Kidney (tissue), 14 donors: Measurements from ENCODE around the gene BACE1. TPM values are rescaled to one million over a fixed set of nuclear protein-coding genes. Genes with fewer than 3 reads are reported as not detected.

Experiments
- DNase-seq, 5 donors: peaks; one replicate each; pipeline ENCODE4 v3.0.0-alpha.2; 2013 to 2020
- FAIRE-seq: peaks from 2 replicates; lab custom pipeline; 2012; peaks lifted over from hg19 to GRCh38; lab: Jason Lieb, UNC
- H3K27ac ChIP-seq, 2 donors: one replicate each; pipeline ENCODE4 v1.7.0; 2013; ENCODE audit warnings: low read depth in 2 of 2, low read length in 2 of 2, inconsistent platforms in 1 of 2
- H3K27me3 ChIP-seq: one replicate; pipeline ENCODE4 v1.7.1; 2013; ENCODE audit warnings: low read length, inconsistent platforms; ENCODE audit not compliant: control insufficient read depth, insufficient read depth
- H3K36me3 ChIP-seq, 3 donors: one replicate each; pipeline versions ENCODE4 v1.7.0 to v1.7.1; 2013; ENCODE audit warnings: low read length in 3 of 3, control low read depth in 1 of 3, inconsistent platforms in 1 of 3; ENCODE audit not compliant: insufficient read depth in 3 of 3, control insufficient read depth in 2 of 3
- H3K4me1 ChIP-seq, 3 donors: one replicate each; pipeline versions ENCODE4 v1.7.0 to v1.7.1; 2013; ENCODE audit warnings: low read length in 3 of 3, inconsistent platforms in 1 of 3, low read depth in 1 of 3; ENCODE audit not compliant: control insufficient read depth in 2 of 3, insufficient read depth in 2 of 3
- H3K4me3 ChIP-seq, 3 donors: one replicate each; pipeline versions ENCODE4 v1.7.0 to v1.8.1; 2013; ENCODE audit warnings: low read length in 3 of 3, control low read depth in 1 of 3, inconsistent platforms in 1 of 3
- H3K9ac ChIP-seq, 3 donors: one replicate each; pipeline versions ENCODE4 v1.7.0 to v1.7.1; 2013; ENCODE audit warnings: low read length in 3 of 3, control low read depth in 1 of 3, inconsistent platforms in 1 of 3
- H3K9me3 ChIP-seq, 3 donors: one replicate each; pipeline versions ENCODE4 v1.7.0 to v1.7.1; 2013; ENCODE audit warnings: low read length in 3 of 3, control low read depth in 1 of 3, inconsistent platforms in 1 of 3; ENCODE audit not compliant: control insufficient read depth in 2 of 3, insufficient read depth in 1 of 3
- intact Hi-C: fragments of 100-400 bp; cut with DNase I; formaldehyde crosslinking; loops from one replicate; pipeline ENCODE4 v1.11.1; 2022
- polyA plus RNA-seq: library from polyadenylated mRNA; stranded (reverse); fragments of 350-450 nt; fragmentation: Illumina TruSeq; extraction: RNeasy Lipid Tissue Mini Kit (QIAGEN cat#74804); gene quantifications from one replicate; pipeline ENCODE4 v1.2.3, GENCODE V29; 2014; ENCODE audit warnings: low read depth, low replicate concordance; ENCODE audit not compliant: insufficient read depth
- total RNA-seq: library from RNA; stranded (reverse); fragmentation: NEBNext Ultra II Directional; extraction: Animal tissue kit (Norgen Biotek cat#: 25700); gene quantifications from one replicate; pipeline ENCODE4 v1.2.1, GENCODE V29; 2021
- TF ChIP-seq, protein P1 (sequence below): IDR thresholded peaks from 3 replicates; pipeline ENCODE4 v1.5.1; 2012; ENCODE audit warnings: mild to moderate bottlenecking, moderate library complexity, borderline replicate concordance; ENCODE audit not compliant: insufficient read depth; ENCODE audit errors: extremely low read depth
- donor health status: control.
- donor health status: control.
- donor health status: control.
- donor health status: control.
- donor health status: control.
- donor health status: DM: yes; HTN: yes; CAD: no.
- donor health status: Normal renal cell carcinoma (clear cell type).

BACE1 gene
- total and polyA plus RNA-seq, 2 donors from 2014 or later, result 11.7 to 24.5 TPM

DNA sequence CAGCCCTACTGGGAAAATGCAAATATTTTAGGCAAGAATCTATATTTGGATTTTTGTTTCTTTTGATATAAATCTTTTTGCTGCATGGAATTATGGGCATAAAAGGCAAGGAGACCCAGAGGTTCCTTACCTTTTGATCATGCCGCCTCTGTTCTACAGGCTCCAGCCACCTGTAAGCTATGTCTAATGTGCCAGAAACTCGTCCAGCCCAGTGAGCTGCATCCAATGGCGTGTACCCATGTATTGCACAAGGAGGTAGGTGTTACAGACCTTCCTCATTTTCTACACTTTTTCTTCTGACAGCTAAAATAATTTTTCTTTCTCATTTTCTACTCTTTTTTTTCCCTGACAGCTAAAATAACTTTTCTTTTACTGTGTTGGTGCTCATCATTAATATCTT, 33.1 kb downstream of the BACE1 start:
- Histone ChIP-seq H3K9ac (no peak overlapping the region), H3K4me3 (no peak overlapping the region), H3K4me1 (no peaks in the 10 kb centered on the region), H3K9me3 (no peaks in the 10 kb centered on the region), H3K27ac (no peak overlapping the region), H3K36me3 (peaks cover 0 to 44% (median 24%) of the 10 kb centered on the region in 3 donors), H3K27me3 (no peaks in the 10 kb centered on the region)
- intact Hi-C loops, result no loop called here
- FAIRE-seq (no peak), DNase-seq (no peak)
- TF ChIP-seq, protein P1, sequence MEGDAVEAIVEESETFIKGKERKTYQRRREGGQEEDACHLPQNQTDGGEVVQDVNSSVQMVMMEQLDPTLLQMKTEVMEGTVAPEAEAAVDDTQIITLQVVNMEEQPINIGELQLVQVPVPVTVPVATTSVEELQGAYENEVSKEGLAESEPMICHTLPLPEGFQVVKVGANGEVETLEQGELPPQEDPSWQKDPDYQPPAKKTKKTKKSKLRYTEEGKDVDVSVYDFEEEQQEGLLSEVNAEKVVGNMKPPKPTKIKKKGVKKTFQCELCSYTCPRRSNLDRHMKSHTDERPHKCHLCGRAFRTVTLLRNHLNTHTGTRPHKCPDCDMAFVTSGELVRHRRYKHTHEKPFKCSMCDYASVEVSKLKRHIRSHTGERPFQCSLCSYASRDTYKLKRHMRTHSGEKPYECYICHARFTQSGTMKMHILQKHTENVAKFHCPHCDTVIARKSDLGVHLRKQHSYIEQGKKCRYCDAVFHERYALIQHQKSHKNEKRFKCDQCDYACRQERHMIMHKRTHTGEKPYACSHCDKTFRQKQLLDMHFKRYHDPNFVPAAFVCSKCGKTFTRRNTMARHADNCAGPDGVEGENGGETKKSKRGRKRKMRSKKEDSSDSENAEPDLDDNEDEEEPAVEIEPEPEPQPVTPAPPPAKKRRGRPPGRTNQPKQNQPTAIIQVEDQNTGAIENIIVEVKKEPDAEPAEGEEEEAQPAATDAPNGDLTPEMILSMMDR, result no peak

GRCh38 chr11:117281869-117282268, 34.2 kb downstream of the BACE1 start:
- DNase-seq (no peak), FAIRE-seq (no peak)
- Histone ChIP-seq H3K9me3 (no peaks in the 10 kb centered on the region), H3K27me3 (no peaks in the 10 kb centered on the region), H3K4me3 (no peak overlapping the region), H3K27ac (no peak overlapping the region), H3K9ac (no peak overlapping the region), H3K36me3 (peaks cover 0 to 43% (median 21%) of the 10 kb centered on the region in 3 donors), H3K4me1 (no peaks in the 10 kb centered on the region)
- TF ChIP-seq, protein P1, result no peak
- intact Hi-C loops, result no loop called here

- H3K27ac ChIP-seq, result no peak overlapping the region
- intact Hi-C loops, result no loop called here
Observed at GRCh38 chr11:117281159-117281558, 34.9 kb downstream of the BACE1 start.

More at GRCh38 chr11:117281159-117281558, 34.9 kb downstream of the BACE1 start:
- no peak overlapping the region for H3K4me3 ChIP-seq
- H3K27me3 ChIP-seq, result no peaks in the 10 kb centered on the region
- H3K9me3 ChIP-seq, result no peaks in the 10 kb centered on the region
- DNase-seq, result no peak
- H3K4me1 ChIP-seq, result no peaks in the 10 kb centered on the region
- H3K9ac ChIP-seq, result no peak overlapping the region
- no peak for FAIRE-seq
- TF ChIP-seq, protein P1, result no peak
- peaks cover 0 to 43% (median 18%) of the 10 kb centered on the region in 3 donors for H3K36me3 ChIP-seq
